Activated naive CD8-positive, alpha-beta T cell treated with anti-CD3 and anti-CD28 coated beads for 36 hours (primary cell): ENCODE data around the gene FKBP1A. TPM values are rescaled to one million over a fixed set of nuclear protein-coding genes. Genes with fewer than 3 reads are reported as not detected.
A peak's percentile ranks its signal among the peaks of the same experiment; 100 is the strongest.
"Not testable (repeated sequence)": the region's sequence is repeated elsewhere in the genome, so short reads cannot be mapped to it uniquely, and the experiment has no call there.

Source experiments
- DNase-seq: peaks from one replicate; pipeline ENCODE4 v3.0.0; 2021
- H3K27ac Mint-ChIP-seq: one replicate; pipeline ENCODE4 v1.8.0; 2022; ENCODE audit warnings: mild to moderate bottlenecking, moderate library complexity, mixed read lengths
- H3K27me3 Mint-ChIP-seq: one replicate; pipeline ENCODE4 v1.8.0; 2022; ENCODE audit warnings: mild to moderate bottlenecking, mixed read lengths
- H3K36me3 Mint-ChIP-seq: one replicate; pipeline ENCODE4 v1.8.0; 2021; ENCODE audit warnings: mild to moderate bottlenecking, mixed read lengths
- H3K4me1 Mint-ChIP-seq: one replicate; pipeline ENCODE4 v1.8.0; 2021; ENCODE audit warnings: mixed read lengths
- H3K4me3 Mint-ChIP-seq: one replicate; pipeline ENCODE4 v1.8.0; 2022; ENCODE audit warnings: mild to moderate bottlenecking, moderate library complexity, mixed read lengths
- H3K9me3 Mint-ChIP-seq: one replicate; pipeline ENCODE4 v1.8.0; 2022; ENCODE audit warnings: mixed read lengths
- total RNA-seq, 2 experiments: library from RNA; stranded (reverse); gene quantifications; one replicate each; pipeline ENCODE4 v1.2.3, GENCODE V29; 2021

Gene FKBP1A
- total RNA-seq, 2 experiments from 2014 or later: 315 to 324 TPM

DNA sequence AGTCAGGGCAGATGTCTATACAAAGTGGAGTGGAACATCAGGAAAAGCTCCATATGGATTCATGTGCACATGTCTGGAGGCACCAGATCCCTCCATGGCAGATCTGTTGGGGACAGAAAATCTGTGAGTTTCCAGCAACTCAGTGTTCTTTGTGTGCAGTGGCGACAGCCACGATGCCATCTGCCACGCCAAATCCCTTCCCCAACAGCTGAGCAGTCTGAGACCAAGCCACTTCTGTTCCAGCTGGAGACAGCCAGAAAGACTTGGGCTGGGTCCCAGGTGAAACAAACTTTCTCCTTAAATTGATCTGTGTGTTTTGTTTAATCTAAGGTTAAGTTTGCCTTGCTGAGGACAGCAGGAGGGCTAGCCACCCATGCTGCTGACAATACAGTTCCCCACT is 22.9 kb downstream of the FKBP1A start:
- no peak overlapping the region for H3K27ac Mint-ChIP-seq
- peaks cover 61% of the 10 kb centered on the region for H3K36me3 Mint-ChIP-seq
- H3K27me3 Mint-ChIP-seq: no peaks in the 10 kb centered on the region
- peaks cover 6% of the 10 kb centered on the region for H3K9me3 Mint-ChIP-seq
- H3K4me3 Mint-ChIP-seq: no peak overlapping the region
- H3K4me1 Mint-ChIP-seq: peaks cover 44% of the 10 kb centered on the region
- no peak for DNase-seq

GRCh38 chr20:1368448-1369199 is 24.2 kb downstream of the FKBP1A start:
- DNase-seq: no peak
- H3K27ac Mint-ChIP-seq: no peak overlapping the region
- peaks cover 9% of the 10 kb centered on the region for H3K9me3 Mint-ChIP-seq
- no peak overlapping the region for H3K4me3 Mint-ChIP-seq
- H3K36me3 Mint-ChIP-seq: peaks cover 65% of the 10 kb centered on the region
- no peaks in the 10 kb centered on the region for H3K27me3 Mint-ChIP-seq
- peaks cover 50% of the 10 kb centered on the region for H3K4me1 Mint-ChIP-seq

- Mint-ChIP-seq H3K36me3 (peaks cover 69% of the 10 kb centered on the region), H3K4me1 (peaks cover 55% of the 10 kb centered on the region), H3K4me3 (no peak overlapping the region), H3K27me3 (no peaks in the 10 kb centered on the region), H3K9me3 (peaks cover 9% of the 10 kb centered on the region), H3K27ac (no peak overlapping the region)
- DNase-seq: no peak
Measured at GRCh38 chr20:1367479-1367878, 25.4 kb downstream of the FKBP1A start.

DNA sequence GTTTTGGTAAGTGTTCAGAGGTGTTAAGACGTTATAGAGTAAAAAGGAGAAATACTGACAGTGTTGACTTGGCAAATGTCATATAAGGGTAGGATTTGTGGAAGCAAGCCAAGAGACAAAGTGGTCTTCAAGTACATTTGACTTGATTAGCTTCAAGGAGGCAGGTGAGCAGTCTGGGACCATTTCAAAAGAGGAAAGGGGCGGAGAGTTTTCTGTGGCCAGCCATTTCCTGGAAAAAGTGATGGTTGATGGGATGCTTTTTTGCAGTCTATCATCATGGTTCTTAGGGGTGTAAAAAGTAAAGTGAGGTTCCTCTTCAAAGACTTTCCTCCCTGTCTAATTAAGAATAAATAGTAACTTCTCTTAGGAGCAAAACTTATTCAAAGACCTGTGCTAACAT is 28.7 kb downstream of the FKBP1A start:
- Mint-ChIP-seq H3K4me3 (peak overlapping the region; percentile 50), H3K27ac (peak overlapping the region; percentile 90), H3K9me3 (peaks cover 9% of the 10 kb centered on the region), H3K4me1 (peaks cover 65% of the 10 kb centered on the region), H3K27me3 (no peaks in the 10 kb centered on the region), H3K36me3 (peaks cover 87% of the 10 kb centered on the region)
- DNase-seq: peak; percentile 46

DNA sequence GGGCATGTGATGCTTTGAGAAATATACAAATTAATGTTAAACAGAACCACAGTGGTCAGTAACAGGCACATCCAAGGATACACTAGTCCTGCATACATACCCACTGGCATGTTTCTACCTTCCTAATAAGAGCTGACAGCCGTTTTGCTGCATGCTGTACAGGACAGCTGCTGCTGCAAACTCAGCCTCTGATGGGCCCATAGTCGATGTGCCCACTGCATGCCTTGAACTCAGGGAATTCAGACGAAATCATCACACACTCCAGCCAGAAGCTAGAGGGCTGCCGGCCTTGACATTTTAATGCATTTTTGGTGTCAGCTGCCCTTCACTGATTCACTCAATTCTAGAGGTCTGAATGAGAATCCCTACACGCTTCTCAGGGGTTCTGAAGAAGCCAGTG is 29.3 kb downstream of the FKBP1A start:
- H3K9me3 Mint-ChIP-seq: peaks cover 9% of the 10 kb centered on the region
- no peaks in the 10 kb centered on the region for H3K27me3 Mint-ChIP-seq
- H3K4me3 Mint-ChIP-seq: peak overlapping the region; percentile 50
- peak overlapping the region; percentile 90 for H3K27ac Mint-ChIP-seq
- peaks cover 71% of the 10 kb centered on the region for H3K4me1 Mint-ChIP-seq
- peaks cover 87% of the 10 kb centered on the region for H3K36me3 Mint-ChIP-seq
- no peak for DNase-seq

DNA sequence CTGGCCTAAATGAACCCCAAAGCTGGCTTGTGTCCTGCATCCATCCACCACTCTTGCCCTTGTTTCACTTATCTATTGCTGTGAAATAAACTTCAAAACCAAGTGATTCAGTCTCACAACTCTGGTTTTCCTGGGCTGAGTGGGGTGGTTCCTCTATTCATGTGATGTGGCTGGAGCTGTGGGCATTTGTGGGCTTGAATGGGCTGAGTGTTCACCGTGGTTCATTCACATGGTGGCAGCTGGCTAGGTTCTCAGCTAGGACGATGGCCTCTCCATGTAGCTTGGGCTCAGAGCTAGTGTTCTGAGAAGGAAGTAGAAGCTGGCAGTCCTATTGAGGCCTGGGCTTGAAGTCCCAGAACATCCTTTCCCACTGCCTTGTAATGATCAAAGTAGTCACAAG is 30.4 kb downstream of the FKBP1A start:
- Mint-ChIP-seq H3K27me3 (no peaks in the 10 kb centered on the region), H3K9me3 (peaks cover 11% of the 10 kb centered on the region), H3K27ac (peak overlapping the region; percentile 66), H3K36me3 (peaks cover 86% of the 10 kb centered on the region), H3K4me1 (peaks cover 75% of the 10 kb centered on the region), H3K4me3 (no peak overlapping the region)
- DNase-seq: no peak

DNA sequence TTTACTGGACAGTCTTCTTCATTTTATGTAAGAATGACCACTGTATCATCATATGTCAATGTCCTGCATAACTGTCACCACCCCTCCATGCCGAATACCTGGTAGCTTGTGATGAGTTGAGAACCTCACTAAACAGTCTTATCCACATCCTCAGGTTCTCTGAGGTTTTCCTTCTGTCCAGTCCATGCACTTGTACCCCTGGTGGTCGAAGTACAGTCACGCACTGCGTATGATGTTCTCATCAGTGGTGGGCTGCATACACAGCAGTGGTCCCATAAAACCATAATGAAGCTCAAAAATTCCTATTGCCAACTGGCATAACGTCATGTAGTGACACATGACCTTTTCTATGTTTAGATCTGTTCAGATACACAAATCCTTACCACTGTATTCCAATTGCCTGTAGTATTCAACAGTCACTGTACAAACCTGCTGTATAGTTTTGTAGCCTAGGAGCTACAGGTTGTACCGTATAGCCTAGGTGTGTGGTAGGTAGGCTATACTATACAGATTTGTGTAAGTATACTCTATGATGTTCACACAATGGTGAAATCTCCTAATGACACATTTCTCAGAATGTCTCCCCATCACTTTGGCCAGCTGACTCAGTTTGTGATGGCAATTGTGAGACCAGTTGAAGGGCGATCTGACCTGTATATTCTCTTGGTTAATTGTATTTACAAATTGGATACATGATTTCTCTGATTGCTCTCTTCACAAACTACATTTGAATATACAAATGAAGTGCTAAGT is 32.6 kb downstream of the FKBP1A start:
- Mint-ChIP-seq H3K27ac (peak overlapping the region; percentile 66), H3K9me3 (peaks cover 10% of the 10 kb centered on the region), H3K4me1 (peaks cover 77% of the 10 kb centered on the region), H3K4me3 (no peak overlapping the region), H3K36me3 (peaks cover 84% of the 10 kb centered on the region), H3K27me3 (no peaks in the 10 kb centered on the region)
- no peak for DNase-seq

DNA sequence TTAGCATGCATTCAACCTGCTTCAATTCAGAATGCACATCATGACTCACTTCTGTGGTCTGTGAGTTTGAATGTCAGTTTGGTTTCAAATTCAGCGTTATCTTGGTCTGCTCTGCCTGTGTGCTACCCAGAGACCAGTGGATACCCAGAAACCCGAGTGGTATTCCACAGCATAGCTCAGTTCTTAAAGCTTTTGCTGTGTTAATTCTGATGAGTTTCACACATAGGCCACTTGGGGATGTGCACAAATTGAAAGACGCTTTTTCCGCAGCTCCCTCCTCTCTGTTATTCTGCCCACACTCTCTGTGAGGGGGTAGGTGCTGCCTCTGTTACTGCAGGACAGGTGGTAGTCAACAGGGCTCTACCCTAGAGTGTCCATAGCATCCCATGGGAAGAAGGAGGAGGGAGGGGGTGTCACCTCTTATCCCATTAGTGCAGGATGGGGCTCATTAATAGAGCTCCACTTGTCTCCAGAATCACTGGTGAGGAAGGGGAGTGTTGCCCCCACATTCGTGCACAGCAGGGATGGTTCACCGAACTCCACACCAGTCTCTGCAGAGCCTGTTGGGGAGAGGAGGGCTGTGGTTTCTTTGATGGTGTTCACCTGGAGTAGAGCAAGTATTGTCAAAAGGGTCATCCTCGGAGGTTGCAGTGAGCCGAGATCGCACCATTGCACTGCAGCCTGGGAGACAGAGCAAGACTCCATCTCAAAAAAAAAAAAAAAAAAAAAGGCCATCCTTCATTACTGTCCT is 34.8 kb downstream of the FKBP1A start:
- H3K4me3 Mint-ChIP-seq: peak overlapping the region; percentile 57
- H3K27me3 Mint-ChIP-seq: no peaks in the 10 kb centered on the region
- H3K4me1 Mint-ChIP-seq: peaks cover 63% of the 10 kb centered on the region
- H3K9me3 Mint-ChIP-seq: peaks cover 11% of the 10 kb centered on the region
- peak overlapping the region; percentile 89 for H3K27ac Mint-ChIP-seq
- DNase-seq: peak; percentile 62
- peaks cover 85% of the 10 kb centered on the region for H3K36me3 Mint-ChIP-seq

GRCh38 chr20:1353956-1354355 is 38.9 kb downstream of the FKBP1A start:
- Mint-ChIP-seq H3K27me3 (no peaks in the 10 kb centered on the region), H3K27ac (peak overlapping the region; percentile 26), H3K4me1 (peaks cover 39% of the 10 kb centered on the region), H3K4me3 (no peak overlapping the region), H3K36me3 (peaks cover 79% of the 10 kb centered on the region), H3K9me3 (peaks cover 31% of the 10 kb centered on the region)
- DNase-seq: no peak

DNA sequence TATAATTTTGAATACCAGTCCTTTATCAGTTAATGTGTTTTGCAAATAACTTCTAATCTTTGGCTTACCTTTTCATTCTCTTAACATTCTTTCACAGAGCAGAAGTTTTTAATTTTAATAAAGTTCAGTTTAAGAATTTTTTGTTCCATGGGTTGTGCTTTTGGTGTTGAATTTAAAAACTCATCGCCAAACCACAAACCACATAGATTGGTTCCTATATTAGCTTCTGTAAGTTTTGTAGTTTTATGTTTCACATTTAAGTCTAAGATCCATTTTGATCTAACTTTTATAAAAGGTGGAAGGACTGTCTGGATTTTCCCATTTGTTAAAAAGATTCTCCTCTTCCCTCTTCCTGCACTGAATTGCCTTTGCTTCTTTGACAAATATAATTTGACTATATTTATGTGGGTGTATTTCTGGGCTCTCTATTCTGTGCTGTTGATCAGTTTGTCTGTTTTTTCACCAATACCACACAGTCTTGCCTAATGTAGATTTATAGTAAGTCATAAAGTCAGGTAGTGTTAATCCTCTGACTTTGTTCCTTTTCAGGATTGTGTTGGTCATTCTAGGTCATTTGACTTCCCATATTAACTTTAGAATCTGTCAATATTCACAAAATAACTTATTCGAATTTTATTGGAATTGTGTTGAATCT is 46.4 kb downstream of the FKBP1A start:
- H3K36me3 Mint-ChIP-seq: peaks cover 43% of the 10 kb centered on the region
- H3K4me1 Mint-ChIP-seq: peaks cover 39% of the 10 kb centered on the region
- no peaks in the 10 kb centered on the region for H3K27me3 Mint-ChIP-seq
- DNase-seq: no peak
- H3K9me3 Mint-ChIP-seq: peaks cover 26% of the 10 kb centered on the region
- peak overlapping the region; percentile 79 for H3K27ac Mint-ChIP-seq
- peak overlapping the region; percentile 30 for H3K4me3 Mint-ChIP-seq

- Mint-ChIP-seq H3K36me3 (peaks cover 36% of the 10 kb centered on the region), H3K4me3 (no peak overlapping the region), H3K4me1 (peaks cover 33% of the 10 kb centered on the region), H3K9me3 (peaks cover 23% of the 10 kb centered on the region), H3K27ac (no peak overlapping the region), H3K27me3 (no peaks in the 10 kb centered on the region)
- no peak for DNase-seq
Measured at GRCh38 chr20:1345756-1346093, 47.1 kb downstream of the FKBP1A start.

GRCh38 chr20:1345030-1345755 is 47.7 kb downstream of the FKBP1A start:
- H3K36me3 Mint-ChIP-seq: peaks cover 31% of the 10 kb centered on the region
- no peak overlapping the region for H3K4me3 Mint-ChIP-seq
- peaks cover 29% of the 10 kb centered on the region for H3K4me1 Mint-ChIP-seq
- peak overlapping the region; percentile 74 for H3K27ac Mint-ChIP-seq
- H3K27me3 Mint-ChIP-seq: no peaks in the 10 kb centered on the region
- H3K9me3 Mint-ChIP-seq: peaks cover 17% of the 10 kb centered on the region
- DNase-seq: no peak

GRCh38 chr20:1343446-1344124 is 49.3 kb downstream of the FKBP1A start:
- H3K4me3 Mint-ChIP-seq, DNase-seq, H3K9me3 Mint-ChIP-seq, H3K27me3 Mint-ChIP-seq: not testable (repeated sequence)
- H3K27ac Mint-ChIP-seq: peak overlapping the region; percentile 27
- H3K4me1 Mint-ChIP-seq: peaks cover 29% of the 10 kb centered on the region
- peaks cover 24% of the 10 kb centered on the region for H3K36me3 Mint-ChIP-seq
